ENCODE measurements around the gene EDARADD. TPM values are rescaled to one million over a fixed set of nuclear protein-coding genes. Genes with fewer than 3 reads are reported as not detected.

EDARADD gene
- total and polyA plus RNA-seq, 10 donors: 0.22 to 7.4 (median 2.1) TPM

DNA sequence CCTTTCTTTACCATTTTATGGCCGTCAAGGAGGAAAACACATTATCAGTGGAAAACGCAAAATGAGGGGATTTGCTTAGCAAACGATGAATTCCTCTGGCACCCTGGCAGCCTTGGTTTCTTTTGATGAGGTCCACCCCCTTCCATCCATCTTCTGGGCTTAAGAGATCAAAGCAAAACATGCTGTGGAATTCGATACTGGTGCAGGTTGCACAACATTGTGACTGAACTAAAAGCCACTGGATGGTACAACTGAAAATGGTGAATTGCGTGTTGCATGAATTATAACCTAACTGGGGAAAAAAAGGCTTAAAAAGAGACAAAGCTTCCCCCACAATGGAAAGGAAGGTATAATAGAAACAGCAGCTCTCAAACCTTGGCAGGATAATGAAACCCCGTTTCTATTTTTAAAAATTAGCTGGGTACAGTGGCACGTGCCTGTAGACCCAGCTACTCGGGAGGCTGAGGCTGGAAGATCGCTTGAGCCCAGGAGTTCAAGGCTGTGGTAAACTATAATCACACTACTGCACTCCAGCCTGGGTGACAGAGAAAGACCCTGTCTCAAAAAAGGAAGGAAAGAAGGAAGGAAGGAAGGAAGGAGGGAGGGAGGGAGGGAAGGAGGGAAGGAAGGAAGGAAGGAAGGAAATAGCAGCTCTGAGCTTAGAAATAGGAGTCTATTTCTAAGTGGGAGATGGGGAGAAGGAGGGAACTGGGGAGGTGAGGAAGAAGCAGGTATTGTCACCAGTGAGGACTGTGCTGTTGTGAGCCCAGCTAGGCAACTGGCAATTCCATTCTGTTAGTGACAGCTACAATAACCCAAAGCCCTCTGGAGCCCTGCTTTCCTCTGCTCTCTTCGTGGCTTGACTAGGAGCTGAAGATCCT is 100.7 kb downstream of the EDARADD start:
- intact Hi-C loops (cut with DNase I; ENCODE audit: low total_unique reads): loop anchor here (5.0 kb wide), 1 partner anchor 388 kb away; no protein-coding TSS in a partner anchor
- TF ChIP-seq POLR2AphosphoS5 (IDR thresholded peaks at IDR 0.05) (no peak), POLR2A (IDR thresholded peaks at IDR 0.05) (no peak)
- peaks cover 0 to 8% (median 0%) of the 10 kb centered on the region in 7 donors for H3K27me3 ChIP-seq (replicated peaks in 1 of 7)
- H3K9me3 ChIP-seq: no peaks in the 10 kb centered on the region
- no peak overlapping the region for H3K27ac ChIP-seq
- H3K4me1 ChIP-seq: peaks cover 0 to 23% (median 13%) of the 10 kb centered on the region in 6 donors
- H3K4me3 ChIP-seq: no peak overlapping the region
- no peaks in the 10 kb centered on the region for H3K36me3 ChIP-seq
- DNase-seq: no peak
- 51 to 68% (median 58%) methylated on average over 10 of the region's 10 CpGs for WGBS, 5 donors

- peaks cover 0 to under 1% (median 0%) of the 10 kb centered on the region in 7 donors for H3K27me3 ChIP-seq (replicated peaks in 1 of 7)
- no peak overlapping the region for H3K4me3 ChIP-seq
- no peak overlapping the region for H3K27ac ChIP-seq
- no peaks in the 10 kb centered on the region for H3K36me3 ChIP-seq
- TF ChIP-seq POLR2AphosphoS5 (IDR thresholded peaks at IDR 0.05): no peak
- TF ChIP-seq POLR2A (IDR thresholded peaks at IDR 0.05): no peak
- TF ChIP-seq, protein P1, sequence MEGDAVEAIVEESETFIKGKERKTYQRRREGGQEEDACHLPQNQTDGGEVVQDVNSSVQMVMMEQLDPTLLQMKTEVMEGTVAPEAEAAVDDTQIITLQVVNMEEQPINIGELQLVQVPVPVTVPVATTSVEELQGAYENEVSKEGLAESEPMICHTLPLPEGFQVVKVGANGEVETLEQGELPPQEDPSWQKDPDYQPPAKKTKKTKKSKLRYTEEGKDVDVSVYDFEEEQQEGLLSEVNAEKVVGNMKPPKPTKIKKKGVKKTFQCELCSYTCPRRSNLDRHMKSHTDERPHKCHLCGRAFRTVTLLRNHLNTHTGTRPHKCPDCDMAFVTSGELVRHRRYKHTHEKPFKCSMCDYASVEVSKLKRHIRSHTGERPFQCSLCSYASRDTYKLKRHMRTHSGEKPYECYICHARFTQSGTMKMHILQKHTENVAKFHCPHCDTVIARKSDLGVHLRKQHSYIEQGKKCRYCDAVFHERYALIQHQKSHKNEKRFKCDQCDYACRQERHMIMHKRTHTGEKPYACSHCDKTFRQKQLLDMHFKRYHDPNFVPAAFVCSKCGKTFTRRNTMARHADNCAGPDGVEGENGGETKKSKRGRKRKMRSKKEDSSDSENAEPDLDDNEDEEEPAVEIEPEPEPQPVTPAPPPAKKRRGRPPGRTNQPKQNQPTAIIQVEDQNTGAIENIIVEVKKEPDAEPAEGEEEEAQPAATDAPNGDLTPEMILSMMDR (IDR thresholded peaks at IDR 0.05 in 8 of 11, conservative IDR thresholded peaks at IDR 0.05 in 3 of 11): no peak
- H3K4me1 ChIP-seq: peaks cover 0 to 17% (median 9%) of the 10 kb centered on the region in 6 donors
- intact Hi-C loops (cut with DNase I; ENCODE audit: low total_unique reads): no loop called here
- no peaks in the 10 kb centered on the region for H3K9me3 ChIP-seq
- WGBS, 5 donors: 69 to 90% (median 76%) methylated on average over 11 of the region's 11 CpGs
- DNase-seq: no peak
Observed at GRCh38 chr1:236495467-236496112, 101.5 kb downstream of the EDARADD start.

DNA sequence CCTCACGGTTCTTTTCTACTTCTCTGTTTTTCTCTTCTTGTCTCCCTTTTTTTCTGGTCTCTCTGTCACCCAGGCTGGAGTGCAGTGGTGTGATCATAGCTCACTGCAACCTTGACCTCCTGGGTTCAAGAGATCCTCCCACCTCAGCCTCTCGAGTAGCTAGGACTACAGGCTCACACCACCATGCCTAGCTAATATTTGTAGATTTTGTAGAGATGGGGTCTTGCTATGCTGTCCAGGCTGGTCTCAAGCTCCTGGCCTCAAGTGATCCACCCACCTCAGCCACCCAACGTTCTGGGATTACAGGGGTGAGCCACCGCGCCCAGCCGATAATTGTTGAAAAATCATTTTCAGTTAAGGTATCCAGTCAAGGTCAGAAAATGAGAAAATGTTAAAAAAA is 103.8 kb downstream of the EDARADD start:
- intact Hi-C loops (cut with DNase I; ENCODE audit: low total_unique reads): no loop called here
- no peak overlapping the region for H3K27ac ChIP-seq
- TF ChIP-seq POLR2AphosphoS5 (IDR thresholded peaks at IDR 0.05) (no peak), POLR2A (IDR thresholded peaks at IDR 0.05) (no peak)
- TF ChIP-seq, protein P1 (IDR thresholded peaks at IDR 0.05 in 8 of 11, conservative IDR thresholded peaks at IDR 0.05 in 3 of 11): no peak
- no peaks in the 10 kb centered on the region for H3K27me3 ChIP-seq (replicated peaks in 1 of 7)
- H3K4me3 ChIP-seq: no peak overlapping the region
- no peaks in the 10 kb centered on the region for H3K36me3 ChIP-seq
- WGBS, 5 donors: 76 to 85% (median 84%) methylated on average over 5 to 6 of the region's 6 CpGs
- no peak for DNase-seq
- H3K4me1 ChIP-seq: peaks cover 3 to 10% (median 6%) of the 10 kb centered on the region in 6 donors
- no peaks in the 10 kb centered on the region for H3K9me3 ChIP-seq

DNA sequence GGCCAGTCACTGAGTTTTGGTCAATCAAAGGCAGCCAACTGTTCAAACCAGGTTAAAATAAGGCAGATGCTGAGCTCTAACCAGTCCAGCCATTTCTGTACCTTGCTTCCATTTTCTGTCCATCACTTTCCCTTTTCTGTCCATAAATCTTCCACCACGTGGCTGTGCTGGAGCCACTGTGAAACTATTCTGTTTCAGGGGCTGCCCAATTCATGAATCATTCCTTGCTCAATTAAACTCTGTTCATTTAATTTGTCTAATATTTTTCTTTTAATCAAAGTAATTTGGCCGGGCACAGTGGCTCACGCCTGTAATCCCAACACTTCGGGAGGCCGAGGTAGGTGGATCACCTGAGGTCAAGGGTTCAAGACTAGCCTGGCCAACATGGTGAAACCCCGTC is 107.0 kb downstream of the EDARADD start:
- Histone ChIP-seq H3K36me3 (no peaks in the 10 kb centered on the region), H3K27me3 (replicated peaks in 1 of 7) (no peaks in the 10 kb centered on the region), H3K4me1 (peaks cover 3 to 18% (median 12%) of the 10 kb centered on the region in 6 donors), H3K9me3 (no peaks in the 10 kb centered on the region), H3K27ac (no peak overlapping the region), H3K4me3 (no peak overlapping the region)
- intact Hi-C loops (cut with DNase I; ENCODE audit: low total_unique reads): no loop called here
- 90 to 93% (median 92%) methylated on average over 6 of the region's 6 CpGs for WGBS, 5 donors
- TF ChIP-seq POLR2A (IDR thresholded peaks at IDR 0.05): no peak
- TF ChIP-seq, protein P1 (IDR thresholded peaks at IDR 0.05 in 8 of 11, conservative IDR thresholded peaks at IDR 0.05 in 3 of 11): no peak
- TF ChIP-seq POLR2AphosphoS5 (IDR thresholded peaks at IDR 0.05): no peak
- no peak for DNase-seq

Measured in spleen (tissue), 11 donors.